ENCODE results near the gene RAD50. TPM values are rescaled to one million over a fixed set of nuclear protein-coding genes. Genes with fewer than 3 reads are reported as not detected.
"Not testable (repeated sequence)": the region's sequence is repeated elsewhere in the genome, so short reads cannot be mapped to it uniquely, and the experiment has no call there.

Gene RAD50
- total RNA-seq, 2 donors from 2014 or later, result 35.9 to 36.3 TPM

GRCh38 chr5:132621699-132622098, 64.9 kb downstream of the RAD50 start:
- intact Hi-C loops (cut with DNase I, micrococcal nuclease), result no loop called here

GRCh38 chr5:132622608-132623007, 65.8 kb downstream of the RAD50 start:
- intact Hi-C loops (cut with DNase I, micrococcal nuclease), result no loop called here
- DNase-seq (no peak), ATAC-seq (peak; percentile 26)

More at GRCh38 chr5:132621699-132622098, 64.9 kb downstream of the RAD50 start:
- DNase-seq (no peak), ATAC-seq (no peak)

- no peak for DNase-seq
- intact Hi-C loops (cut with DNase I, micrococcal nuclease), result no loop called here
Measured at GRCh38 chr5:132627470-132627869, 70.7 kb downstream of the RAD50 start.

GRCh38 chr5:132628814-132629213, 72.0 kb downstream of the RAD50 start:
- intact Hi-C loops (cut with DNase I, micrococcal nuclease), result no loop called here

More at GRCh38 chr5:132627470-132627869, 70.7 kb downstream of the RAD50 start:
- peak; percentile 97 for ATAC-seq

GRCh38 chr5:132629230-132629944, 72.6 kb downstream of the RAD50 start:
- no peak for DNase-seq
- intact Hi-C loops (cut with DNase I, micrococcal nuclease), result no loop called here

More at GRCh38 chr5:132628814-132629213, 72.0 kb downstream of the RAD50 start:
- ATAC-seq (no peak), DNase-seq (no peak)

GRCh38 chr5:132633587-132633986, 76.8 kb downstream of the RAD50 start:
- intact Hi-C loops (cut with DNase I, micrococcal nuclease); DNase-seq: not testable (repeated sequence)

More at GRCh38 chr5:132629230-132629944, 72.6 kb downstream of the RAD50 start:
- ATAC-seq, result no peak

GRCh38 chr5:132635873-132636272, 79.1 kb downstream of the RAD50 start:
- ATAC-seq (no peak), DNase-seq (no peak)
- intact Hi-C loops (cut with DNase I, micrococcal nuclease), result no loop called here

More at GRCh38 chr5:132633587-132633986, 76.8 kb downstream of the RAD50 start:
- not testable (repeated sequence) for ATAC-seq

GRCh38 chr5:132637241-132637640, 80.5 kb downstream of the RAD50 start:
- DNase-seq (no peak), ATAC-seq (no peak)
- intact Hi-C loops (cut with DNase I, micrococcal nuclease), result no loop called here

- DNase-seq, result no peak
- intact Hi-C loops (cut with DNase I, micrococcal nuclease), result no loop called here
- no peak for ATAC-seq
Measured at GRCh38 chr5:132639706-132640130, 82.9 kb downstream of the RAD50 start.

- no peak for ATAC-seq
- DNase-seq, result no peak
- intact Hi-C loops (cut with DNase I, micrococcal nuclease), result no loop called here
Measured at GRCh38 chr5:132640613-132641012, 83.8 kb downstream of the RAD50 start.

- ATAC-seq (no peak), DNase-seq (no peak)
- intact Hi-C loops (cut with DNase I, micrococcal nuclease), result no loop called here
Measured at GRCh38 chr5:132641241-132641723, 84.5 kb downstream of the RAD50 start.

GRCh38 chr5:132641841-132642240, 85.1 kb downstream of the RAD50 start:
- ATAC-seq (no peak), DNase-seq (no peak)
- intact Hi-C loops (cut with DNase I, micrococcal nuclease), result no loop called here

- intact Hi-C loops (cut with DNase I, micrococcal nuclease), result no loop called here
- ATAC-seq, result no peak
- DNase-seq, result no peak
Measured at GRCh38 chr5:132644177-132644576, 87.4 kb downstream of the RAD50 start.

- peak; percentile 11 for ATAC-seq
- intact Hi-C loops (cut with DNase I, micrococcal nuclease), result no loop called here
- no peak for DNase-seq
Measured at GRCh38 chr5:132646583-132647266, 89.9 kb downstream of the RAD50 start.

- intact Hi-C loops (cut with DNase I, micrococcal nuclease), result no loop called here
- no peak for ATAC-seq
- no peak for DNase-seq
Measured at GRCh38 chr5:132647473-132647872, 90.7 kb downstream of the RAD50 start.

- ATAC-seq, result no peak
- intact Hi-C loops (cut with DNase I, micrococcal nuclease), result no loop called here
- no peak for DNase-seq
Measured at GRCh38 chr5:132648355-132648754, 91.6 kb downstream of the RAD50 start.

GRCh38 chr5:132651838-132652469, 95.2 kb downstream of the RAD50 start:
- intact Hi-C loops (cut with DNase I, micrococcal nuclease), result no loop called here
- ATAC-seq (no peak), DNase-seq (no peak)

GRCh38 chr5:132653716-132654115, 96.9 kb downstream of the RAD50 start:
- no peak for DNase-seq
- no peak for ATAC-seq
- intact Hi-C loops (cut with DNase I, micrococcal nuclease), result no loop called here
